Common myeloid progenitor, CD34-positive (primary cell): ENCODE data around the gene TUBAL3.

Experiments used
- CTCF ChIA-PET: fragments of 350-600 bp; sonication (Branson Sonifier 250); formaldehyde crosslinking; loops from one replicate; lab custom pipeline; 2021; ENCODE audit warnings: antibody characterized with exemption; lab: Charles Lee
- POLR2A ChIA-PET: fragments of 350-600 bp; sonication (Branson Sonifier 250); formaldehyde crosslinking; loops from one replicate; lab custom pipeline; 2021; ENCODE audit warnings: antibody characterized with exemption; lab: Charles Lee
- DNase-seq, 3 donors: peaks; one replicate each; pipeline versions ENCODE4 v3.0.0 to v3.0.0-alpha.2; 2013
- H3K27ac ChIP-seq, 2 experiments: 1 replicate in 1 of 2; 2 replicates in 1 of 2; pipeline ENCODE4 v1.7.0; 2013; ENCODE audit warnings: inconsistent platforms in 2 of 2, low read length in 2 of 2, mild to moderate bottlenecking in 2 of 2, low read depth in 1 of 2, moderate library complexity in 1 of 2; ENCODE audit not compliant: severe bottlenecking in 2 of 2, insufficient read depth in 1 of 2, poor library complexity in 1 of 2
- H3K27me3 ChIP-seq, 5 experiments: replicated peaks in 2 of 5; 1 replicate in 3 of 5; 2 replicates in 2 of 5; pipeline versions ENCODE4 v1.6.1 to v1.7.0; 2013; ENCODE audit warnings: low read length in 4 of 5, mild to moderate bottlenecking in 2 of 5, moderate library complexity in 2 of 5, inconsistent platforms in 1 of 5; ENCODE audit not compliant: insufficient read depth in 5 of 5, control insufficient read depth in 4 of 5
- H3K36me3 ChIP-seq, 4 experiments: 1 replicate in 2 of 4; 2 replicates in 2 of 4; pipeline versions ENCODE4 v1.6.1 to v1.7.0; 2013; ENCODE audit warnings: low read length in 3 of 4, control low read depth in 1 of 4, mild to moderate bottlenecking in 1 of 4; ENCODE audit not compliant: control insufficient read depth in 4 of 4, insufficient read depth in 4 of 4
- H3K4me1 ChIP-seq, 4 experiments: 1 replicate in 3 of 4; 2 replicates in 1 of 4; pipeline versions ENCODE4 v1.6.1 to v1.7.1; 2013; ENCODE audit warnings: low read length in 3 of 4, mild to moderate bottlenecking in 3 of 4, control low read depth in 1 of 4, inconsistent platforms in 1 of 4, moderate library complexity in 1 of 4; ENCODE audit not compliant: control insufficient read depth in 4 of 4, insufficient read depth in 4 of 4; ENCODE audit errors: control extremely low read depth in 1 of 4
- H3K4me3 ChIP-seq, 7 experiments: 1 replicate in 4 of 7; 2 replicates in 3 of 7; pipeline versions ENCODE4 v1.5.1 to v1.7.0; 2013; ENCODE audit warnings: mild to moderate bottlenecking in 7 of 7, low read length in 6 of 7, moderate library complexity in 6 of 7, inconsistent platforms in 2 of 7, low read depth in 2 of 7, control low read depth in 1 of 7; ENCODE audit not compliant: insufficient read depth in 4 of 7, control insufficient read depth in 1 of 7; ENCODE audit errors: extremely low read depth in 1 of 7
- H3K9me3 ChIP-seq, 5 experiments: 1 replicate in 4 of 5; 2 replicates in 1 of 5; pipeline versions ENCODE4 v1.6.1 to v1.7.1; 2013; ENCODE audit warnings: low read length in 4 of 5, mild to moderate bottlenecking in 2 of 5, inconsistent platforms in 1 of 5, low read depth in 1 of 5, moderate library complexity in 1 of 5; ENCODE audit not compliant: control insufficient read depth in 4 of 5, insufficient read depth in 2 of 5; ENCODE audit errors: control extremely low read depth in 1 of 5
- WGBS: methylation state at CpG from one replicate; pipeline ENCODE4 v1.1.5; 2013; ENCODE audit not compliant: insufficient coverage; 5-methylcytosine and 5-hydroxymethylcytosine counted together

TUBAL3 gene

GRCh38 chr10:5428133-5428532 is 23.5 kb upstream of the TUBAL3 start:
- Histone ChIP-seq H3K27me3 (no peaks in the 10 kb centered on the region), H3K4me1 (peaks cover 0 to 10% (median 0%) of the 10 kb centered on the region in 4 experiments), H3K36me3 (peaks cover 0 to 23% (median 7%) of the 10 kb centered on the region in 4 experiments), H3K4me3 (no peak overlapping the region), H3K27ac (no peak overlapping the region), H3K9me3 (no peaks in the 10 kb centered on the region)
- POLR2A ChIA-PET: no interaction called here
- WGBS: 50% methylated on average over 1 of the region's 2 CpGs
- CTCF ChIA-PET: interaction anchor here (1.0 kb wide), 1 partner anchor 578 kb away, joined by 3 read pairs; no protein-coding TSS in a partner anchor
- no peak for DNase-seq

- H3K4me3 ChIP-seq: no peak overlapping the region
- POLR2A ChIA-PET: no interaction called here
- DNase-seq: peak in 1 of 3 donors; percentile 13
Measured at GRCh38 chr10:5424751-5425150, 20.1 kb upstream of the TUBAL3 start.

GRCh38 chr10:5423771-5424170 is 19.1 kb upstream of the TUBAL3 start:
- WGBS: no CpG with 5 or more reads among the region's 2 CpGs
- POLR2A ChIA-PET: no interaction called here

More at GRCh38 chr10:5424751-5425150, 20.1 kb upstream of the TUBAL3 start:
- Histone ChIP-seq H3K36me3 (peaks cover 0 to 14% (median 1%) of the 10 kb centered on the region in 4 experiments), H3K27ac (no peak overlapping the region), H3K9me3 (peaks cover 0 to 1% (median 0%) of the 10 kb centered on the region in 5 experiments), H3K27me3 (no peaks in the 10 kb centered on the region), H3K4me1 (peaks cover 0 to 10% (median 0%) of the 10 kb centered on the region in 4 experiments)
- CTCF ChIA-PET: interaction anchor here (0.8 to 2.0 kb wide), 8 partner anchors 8 to 19 kb away, joined by 3 to 8 read pairs (median 4); no protein-coding TSS in a partner anchor
- 94% methylated on average over 3 of the region's 4 CpGs for WGBS

GRCh38 chr10:5419466-5420094 is 15.0 kb upstream of the TUBAL3 start:
- Histone ChIP-seq H3K27me3 (no peaks in the 10 kb centered on the region), H3K9me3 (peaks cover 0 to 13% (median 3%) of the 10 kb centered on the region in 5 experiments), H3K36me3 (peaks cover 0 to 4% (median 0%) of the 10 kb centered on the region in 4 experiments), H3K4me1 (peaks cover 0 to 7% (median 0%) of the 10 kb centered on the region in 4 experiments), H3K27ac (no peak overlapping the region), H3K4me3 (no peak overlapping the region)
- DNase-seq: peak; percentile 36 to 86 (median 66)
- CTCF ChIA-PET: interaction anchor here (1.5 kb wide), 1 partner anchor 13 kb away, joined by 3 read pairs; no protein-coding TSS in a partner anchor
- POLR2A ChIA-PET: no interaction called here
- no CpG with 5 or more reads among the region's 3 CpGs for WGBS

More at GRCh38 chr10:5423771-5424170, 19.1 kb upstream of the TUBAL3 start:
- H3K27ac ChIP-seq: no peak overlapping the region
- H3K36me3 ChIP-seq: peaks cover 0 to 11% (median 1%) of the 10 kb centered on the region in 4 experiments
- CTCF ChIA-PET: interaction anchor here (1.0 to 2.0 kb wide), 6 partner anchors 9 to 115 kb away, joined by 3 to 8 read pairs (median 4); no protein-coding TSS in a partner anchor
- peaks cover 0 to 6% (median 0%) of the 10 kb centered on the region in 5 experiments for H3K9me3 ChIP-seq
- peaks cover 0 to 10% (median 0%) of the 10 kb centered on the region in 4 experiments for H3K4me1 ChIP-seq
- DNase-seq: peak in 2 of 3 donors; percentile 19 to 42
- H3K4me3 ChIP-seq: peak overlapping the region in 1 of 7 experiments; percentile 2
- no peaks in the 10 kb centered on the region for H3K27me3 ChIP-seq

- Histone ChIP-seq H3K36me3 (peaks cover 0 to 4% (median 0%) of the 10 kb centered on the region in 4 experiments), H3K4me1 (peaks cover 0 to 5% (median 2%) of the 10 kb centered on the region in 4 experiments), H3K27me3 (no peaks in the 10 kb centered on the region), H3K9me3 (peaks cover 0 to 13% (median 3%) of the 10 kb centered on the region in 5 experiments), H3K4me3 (no peak overlapping the region), H3K27ac (no peak overlapping the region)
- no peak for DNase-seq
- ChIA-PET POLR2A (no interaction called here), CTCF (interaction anchor here (1.3 to 2.0 kb wide), 2 partner anchors 15 to 24 kb away, joined by 3 to 4 read pairs; no protein-coding TSS in a partner anchor)
Measured at GRCh38 chr10:5418584-5418983, 14.0 kb upstream of the TUBAL3 start.

GRCh38 chr10:5416981-5417380 is 12.4 kb upstream of the TUBAL3 start:
- peaks cover 0 to 13% (median 3%) of the 10 kb centered on the region in 5 experiments for H3K9me3 ChIP-seq
- WGBS: 94% methylated on average over 8 of the region's 11 CpGs
- no peak for DNase-seq
- H3K27me3 ChIP-seq: no peaks in the 10 kb centered on the region
- no peak overlapping the region for H3K27ac ChIP-seq
- H3K4me1 ChIP-seq: peaks cover 0 to 12% (median 7%) of the 10 kb centered on the region in 4 experiments
- CTCF ChIA-PET: interaction anchor here (0.7 to 2.0 kb wide), 2 partner anchors 18 to 25 kb away, joined by 3 to 4 read pairs; no protein-coding TSS in a partner anchor
- H3K4me3 ChIP-seq: no peak overlapping the region
- POLR2A ChIA-PET: no interaction called here
- H3K36me3 ChIP-seq: peaks cover 0 to 4% (median 0%) of the 10 kb centered on the region in 4 experiments
